Activated B cell treated with CpG ODN at 0.5 μM for 24 hours (primary cell): Measurements from ENCODE around the gene MIDN. TPM values are rescaled to one million over a fixed set of nuclear protein-coding genes. Genes with fewer than 3 reads are reported as not detected.
A peak's percentile ranks its signal among the peaks of the same experiment; 100 is the strongest.

ENCODE experiments used
- ATAC-seq: fragments of 200-7000 bp; cut with Tn5 transposase; one replicate; pipeline ENCODE4 v1.10.0; 2021; ENCODE audit warnings: low read depth, mild to moderate bottlenecking, moderate library complexity
- CTCF ChIA-PET: fragments of 350-600 bp; sonication (Branson Sonifier 250); formaldehyde crosslinking; loops from one replicate; lab custom pipeline; 2021; ENCODE audit warnings: antibody characterized with exemption; lab: Charles Lee
- POLR2A ChIA-PET: fragments of 350-600 bp; sonication (Branson Sonifier 250); formaldehyde crosslinking; loops from one replicate; lab custom pipeline; 2021; ENCODE audit warnings: antibody characterized with exemption; lab: Charles Lee
- DNase-seq: peaks from one replicate; pipeline ENCODE4 v3.0.0; 2022
- H3K27ac Mint-ChIP-seq: one replicate; pipeline ENCODE4 v1.8.0; 2020; ENCODE audit warnings: mixed read lengths
- H3K27me3 Mint-ChIP-seq: one replicate; pipeline ENCODE4 v1.8.0; 2021; ENCODE audit warnings: mixed read lengths
- H3K36me3 Mint-ChIP-seq: one replicate; pipeline ENCODE4 v1.8.0; 2021; ENCODE audit warnings: low read depth, mixed read lengths
- H3K4me1 Mint-ChIP-seq: one replicate; pipeline ENCODE4 v1.8.0; 2021; ENCODE audit warnings: mixed read lengths
- H3K4me3 Mint-ChIP-seq: one replicate; pipeline ENCODE4 v1.8.0; 2020; ENCODE audit warnings: mild to moderate bottlenecking, mixed read lengths
- H3K9me3 Mint-ChIP-seq: one replicate; pipeline ENCODE4 v1.8.0; 2020; ENCODE audit warnings: mixed read lengths
- intact Hi-C: fragments of 100-400 bp; cut with micrococcal nuclease; formaldehyde crosslinking; loops from one replicate; pipeline ENCODE4 v1.15.1; 2024
- total RNA-seq: library from RNA; stranded (reverse); gene quantifications from 2 replicates; pipeline ENCODE4 v1.2.3, GENCODE V29; 2022
- TF ChIP-seq, protein P1 (sequence below): fragments of 200-600 bp; IDR thresholded peaks from one replicate; pipeline ENCODE4 v1.8.0; 2022; ENCODE audit warnings: antibody characterized with exemption, mild to moderate bottlenecking

Gene MIDN
- total RNA-seq, 1 donor from 2014 or later = 68.4 TPM

DNA sequence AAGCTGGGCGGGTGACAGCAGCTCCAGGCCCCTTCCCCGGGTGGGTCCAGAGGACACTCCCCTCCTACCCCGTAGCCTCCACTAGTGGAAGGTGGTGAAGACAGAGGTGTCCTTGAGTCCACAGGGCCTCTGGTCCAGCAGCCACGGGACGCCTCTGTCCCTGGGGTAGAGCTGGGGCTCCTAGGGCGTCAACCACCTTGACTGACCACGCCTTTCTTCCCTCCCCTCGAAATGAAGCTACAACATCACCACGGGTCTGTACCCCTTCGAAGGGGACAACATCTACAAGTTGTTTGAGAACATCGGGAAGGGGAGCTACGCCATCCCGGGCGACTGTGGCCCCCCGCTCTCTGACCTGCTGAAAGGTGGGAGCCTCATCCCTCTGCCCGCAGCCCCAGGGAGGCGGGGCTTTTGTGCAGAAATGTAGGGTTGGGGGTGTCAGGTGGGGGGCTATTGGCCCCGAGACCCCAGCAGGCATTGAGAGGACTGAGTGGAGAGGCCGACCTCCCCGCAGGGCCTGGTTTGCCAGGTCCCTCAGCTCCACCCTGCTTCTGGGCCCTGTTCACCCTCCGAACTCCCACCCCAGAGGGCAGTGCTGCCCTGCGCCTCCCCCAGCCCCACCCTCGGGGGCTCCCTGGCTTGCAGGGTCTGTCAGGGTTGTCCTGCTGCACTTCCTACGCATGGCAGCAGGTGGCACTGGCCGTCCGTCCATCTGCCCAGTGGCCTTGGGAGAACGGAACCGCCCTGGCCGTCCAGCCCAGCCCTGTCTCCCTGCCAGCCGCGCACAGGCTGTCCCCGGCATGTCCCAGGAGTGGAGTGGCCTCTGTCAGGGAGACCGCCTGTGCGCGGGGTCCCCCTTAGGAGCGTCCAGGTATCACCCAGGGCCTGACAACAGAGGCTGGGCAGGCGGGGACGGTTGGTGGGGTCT lies 27.1 kb upstream of the MIDN start:
- Mint-ChIP-seq H3K27me3 (no peaks in the 10 kb centered on the region), H3K4me1 (peaks cover 2% of the 10 kb centered on the region), H3K27ac (no peak overlapping the region), H3K4me3 (no peak overlapping the region), H3K36me3 (peaks cover 25% of the 10 kb centered on the region), H3K9me3 (no peaks in the 10 kb centered on the region)
- intact Hi-C loops = no loop called here
- TF ChIP-seq, protein P1, sequence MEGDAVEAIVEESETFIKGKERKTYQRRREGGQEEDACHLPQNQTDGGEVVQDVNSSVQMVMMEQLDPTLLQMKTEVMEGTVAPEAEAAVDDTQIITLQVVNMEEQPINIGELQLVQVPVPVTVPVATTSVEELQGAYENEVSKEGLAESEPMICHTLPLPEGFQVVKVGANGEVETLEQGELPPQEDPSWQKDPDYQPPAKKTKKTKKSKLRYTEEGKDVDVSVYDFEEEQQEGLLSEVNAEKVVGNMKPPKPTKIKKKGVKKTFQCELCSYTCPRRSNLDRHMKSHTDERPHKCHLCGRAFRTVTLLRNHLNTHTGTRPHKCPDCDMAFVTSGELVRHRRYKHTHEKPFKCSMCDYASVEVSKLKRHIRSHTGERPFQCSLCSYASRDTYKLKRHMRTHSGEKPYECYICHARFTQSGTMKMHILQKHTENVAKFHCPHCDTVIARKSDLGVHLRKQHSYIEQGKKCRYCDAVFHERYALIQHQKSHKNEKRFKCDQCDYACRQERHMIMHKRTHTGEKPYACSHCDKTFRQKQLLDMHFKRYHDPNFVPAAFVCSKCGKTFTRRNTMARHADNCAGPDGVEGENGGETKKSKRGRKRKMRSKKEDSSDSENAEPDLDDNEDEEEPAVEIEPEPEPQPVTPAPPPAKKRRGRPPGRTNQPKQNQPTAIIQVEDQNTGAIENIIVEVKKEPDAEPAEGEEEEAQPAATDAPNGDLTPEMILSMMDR = no peak
- ChIA-PET POLR2A (interaction anchor here (0.5 to 0.6 kb wide), 2 partner anchors 9 to 204 kb away, joined by 3 read pairs; no protein-coding TSS in a partner anchor), CTCF (interaction anchor here (1.2 kb wide), 1 partner anchor 220 kb away, joined by 3 read pairs; no protein-coding TSS in a partner anchor)
- DNase-seq = no peak
- ATAC-seq = no peak

DNA sequence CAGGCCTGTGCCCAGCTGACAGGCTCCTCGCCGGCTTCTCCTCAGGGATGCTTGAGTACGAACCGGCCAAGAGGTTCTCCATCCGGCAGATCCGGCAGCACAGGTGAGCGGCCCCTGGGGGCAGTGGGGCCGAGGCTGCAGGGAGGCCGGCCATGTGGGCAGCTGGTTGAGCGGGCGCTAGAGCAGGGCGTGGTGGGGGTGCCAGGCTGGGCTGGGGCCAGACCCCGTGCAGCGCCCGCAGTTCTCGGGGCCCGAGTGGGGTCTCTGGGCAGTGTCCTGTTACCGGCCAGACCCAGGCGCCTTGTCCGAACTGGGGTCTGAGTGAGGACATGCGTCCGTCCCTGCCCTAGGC lies 26.5 kb upstream of the MIDN start:
- no peaks in the 10 kb centered on the region for H3K9me3 Mint-ChIP-seq
- H3K36me3 Mint-ChIP-seq = peaks cover 22% of the 10 kb centered on the region
- TF ChIP-seq, protein P1 = no peak
- H3K27me3 Mint-ChIP-seq = no peaks in the 10 kb centered on the region
- intact Hi-C loops = no loop called here
- DNase-seq (no peak), ATAC-seq (no peak)
- H3K4me1 Mint-ChIP-seq = peaks cover 2% of the 10 kb centered on the region
- POLR2A ChIA-PET = interaction anchor here (0.6 kb wide), 1 partner anchor 204 kb away, joined by 3 read pairs; no protein-coding TSS in a partner anchor
- H3K27ac Mint-ChIP-seq = no peak overlapping the region
- CTCF ChIA-PET = no interaction called here
- H3K4me3 Mint-ChIP-seq = no peak overlapping the region

DNA sequence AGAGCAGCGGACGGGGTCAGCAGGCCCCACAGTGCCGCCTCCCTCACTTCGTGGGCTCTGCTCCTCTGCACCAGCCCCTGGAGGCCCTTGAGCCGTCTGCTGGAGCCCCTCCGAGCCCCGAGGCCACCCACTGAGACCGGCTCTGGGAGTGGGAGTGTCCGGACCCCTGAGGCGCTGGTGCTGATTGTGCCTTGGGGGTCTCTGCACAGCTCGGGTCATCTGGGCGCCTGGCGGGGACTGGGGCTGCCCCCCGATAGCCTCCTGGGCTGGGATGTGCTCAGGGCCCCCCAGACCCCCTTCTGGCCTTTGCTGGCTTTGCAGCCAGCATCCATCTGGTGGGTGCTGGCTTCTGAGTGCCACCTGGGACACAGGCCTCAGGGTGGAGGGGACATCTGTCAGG lies 26.0 kb upstream of the MIDN start:
- Mint-ChIP-seq H3K4me3 (no peak overlapping the region), H3K9me3 (no peaks in the 10 kb centered on the region), H3K4me1 (peaks cover 2% of the 10 kb centered on the region), H3K27ac (no peak overlapping the region), H3K36me3 (peaks cover 24% of the 10 kb centered on the region), H3K27me3 (no peaks in the 10 kb centered on the region)
- DNase-seq (no peak), ATAC-seq (peak; percentile 47)
- intact Hi-C loops = no loop called here
- TF ChIP-seq, protein P1 = no peak
- POLR2A ChIA-PET = no interaction called here
- CTCF ChIA-PET = no interaction called here

DNA sequence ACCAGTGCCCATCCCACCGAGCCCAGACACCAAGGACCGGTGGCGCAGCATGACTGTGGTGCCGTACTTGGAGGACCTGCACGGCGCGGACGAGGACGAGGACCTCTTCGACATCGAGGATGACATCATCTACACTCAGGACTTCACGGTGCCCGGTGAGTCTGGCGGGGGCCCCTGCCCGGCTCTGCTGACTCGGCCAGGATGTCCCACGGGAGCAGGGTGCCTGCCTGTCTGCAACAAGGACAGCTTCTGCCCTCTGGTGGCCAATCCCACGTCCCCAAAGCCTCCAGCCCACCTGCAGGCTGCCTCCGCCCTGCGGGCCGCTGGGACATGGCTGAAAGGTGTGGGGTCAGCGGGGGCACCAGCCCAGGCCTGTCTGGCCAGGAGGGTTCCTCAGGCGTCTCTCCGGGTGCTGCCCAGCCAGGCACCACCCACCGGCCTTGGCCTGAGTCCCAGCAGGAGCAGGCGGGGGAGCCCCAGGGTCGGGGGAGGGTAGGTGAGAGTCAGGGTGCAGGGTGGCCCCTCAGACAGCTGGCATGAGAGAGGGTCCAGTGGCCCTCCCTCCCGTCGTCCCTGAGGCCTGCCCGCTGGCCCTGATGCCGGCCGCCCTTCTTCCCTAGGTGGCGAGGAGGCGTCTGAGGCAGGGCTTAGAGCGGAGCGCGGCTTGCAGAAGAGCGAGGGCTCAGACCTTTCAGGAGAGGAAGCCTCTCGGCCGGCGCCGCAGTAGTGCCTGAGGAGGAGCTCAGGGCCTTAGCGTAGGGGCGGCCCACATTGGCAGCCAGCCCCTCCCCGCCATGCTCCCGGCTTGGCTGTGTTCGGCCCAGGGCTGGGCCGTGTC lies 25.1 kb upstream of the MIDN start:
- Mint-ChIP-seq H3K4me3 (no peak overlapping the region), H3K27me3 (no peaks in the 10 kb centered on the region), H3K4me1 (peaks cover 2% of the 10 kb centered on the region), H3K36me3 (peaks cover 23% of the 10 kb centered on the region), H3K27ac (no peak overlapping the region), H3K9me3 (no peaks in the 10 kb centered on the region)
- CTCF ChIA-PET = no interaction called here
- POLR2A ChIA-PET = no interaction called here
- TF ChIP-seq, protein P1 = no peak
- DNase-seq (no peak), ATAC-seq (peak; percentile 64)
- intact Hi-C loops = no loop called here
